NCI-H748 (cell line): Measurements from ENCODE around the gene DUSP18.
"Not testable (repeated sequence)": the region's sequence is repeated elsewhere in the genome, so short reads cannot be mapped to it uniquely, and the experiment has no call there.

Experiments used
- DNase-seq: peaks from one replicate; lab custom pipeline; 2025; ENCODE audit not compliant: unreplicated experiment; lab: John Stamatoyannopoulos, UW

The DUSP18 gene

DNA sequence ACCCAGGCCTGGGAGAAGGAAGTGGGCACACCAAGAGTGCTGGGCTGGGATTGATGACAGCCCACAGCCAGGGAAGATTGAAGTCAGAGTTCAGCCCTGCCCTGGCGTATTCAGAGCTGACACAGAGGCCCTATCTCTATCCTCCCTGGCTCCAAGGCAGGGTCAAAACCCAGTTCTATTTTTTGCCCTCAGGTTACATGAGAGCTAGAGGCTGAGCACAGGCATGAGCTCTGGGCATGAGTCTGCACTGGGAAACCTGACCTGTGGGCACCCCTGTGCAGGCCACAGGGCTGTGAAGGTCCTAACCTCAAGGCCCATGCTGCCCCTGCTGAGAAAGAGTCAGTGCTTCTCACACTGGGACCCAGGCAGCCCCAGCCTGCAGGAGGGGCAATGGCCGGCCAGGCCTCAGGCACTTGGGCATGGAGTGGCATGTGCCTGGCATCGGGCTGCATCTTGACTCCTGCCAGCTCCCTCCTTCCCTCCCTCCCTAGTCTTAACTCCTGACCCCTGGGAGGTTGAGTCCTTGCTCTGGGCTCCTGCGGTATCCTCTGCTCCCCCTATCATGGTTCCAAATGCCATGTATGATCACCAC, 26.7 kb downstream of the DUSP18 start:
- DNase-seq, result no peak

DNA sequence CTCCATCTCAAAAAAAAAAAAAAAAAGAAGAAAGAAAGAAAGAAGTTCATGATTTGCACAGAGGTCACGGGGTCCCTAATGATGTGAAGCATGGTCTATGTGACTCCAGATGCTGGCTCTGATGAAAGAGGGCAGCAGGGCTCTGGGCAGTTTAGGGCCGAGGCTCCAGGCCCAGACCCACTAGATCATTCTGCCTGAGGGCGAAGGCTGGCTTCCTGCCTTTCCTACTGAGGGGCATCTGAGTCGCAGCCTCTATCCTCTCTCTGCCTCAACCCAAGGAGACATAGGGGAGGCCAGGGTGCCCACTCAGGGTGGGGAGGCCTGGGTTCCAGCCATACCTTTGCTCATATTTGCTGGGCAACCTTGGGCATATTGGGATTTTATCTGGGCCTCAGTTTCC, 27.3 kb downstream of the DUSP18 start:
- DNase-seq, result no peak

DNA sequence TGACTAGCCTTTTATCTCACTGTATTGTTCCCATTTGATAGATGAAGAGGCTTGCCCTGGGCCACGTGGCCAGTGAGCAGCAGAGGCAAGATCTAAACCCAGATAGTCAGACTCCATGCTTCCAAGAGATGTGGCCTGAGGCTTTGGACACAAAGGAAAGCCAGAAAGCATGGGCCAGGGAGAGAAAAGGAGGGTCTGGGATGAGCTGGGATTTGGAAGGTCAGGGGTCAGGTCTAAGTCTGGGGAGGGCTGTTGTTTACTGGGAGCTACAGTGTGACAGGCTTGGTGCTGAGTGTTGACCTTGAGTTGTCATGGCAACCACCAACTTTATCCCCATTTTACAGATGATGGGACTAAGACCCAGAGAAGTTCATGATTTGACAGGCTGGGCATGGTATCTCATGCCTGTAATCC, 30.0 kb downstream of the DUSP18 start:
- no peak for DNase-seq

DNA sequence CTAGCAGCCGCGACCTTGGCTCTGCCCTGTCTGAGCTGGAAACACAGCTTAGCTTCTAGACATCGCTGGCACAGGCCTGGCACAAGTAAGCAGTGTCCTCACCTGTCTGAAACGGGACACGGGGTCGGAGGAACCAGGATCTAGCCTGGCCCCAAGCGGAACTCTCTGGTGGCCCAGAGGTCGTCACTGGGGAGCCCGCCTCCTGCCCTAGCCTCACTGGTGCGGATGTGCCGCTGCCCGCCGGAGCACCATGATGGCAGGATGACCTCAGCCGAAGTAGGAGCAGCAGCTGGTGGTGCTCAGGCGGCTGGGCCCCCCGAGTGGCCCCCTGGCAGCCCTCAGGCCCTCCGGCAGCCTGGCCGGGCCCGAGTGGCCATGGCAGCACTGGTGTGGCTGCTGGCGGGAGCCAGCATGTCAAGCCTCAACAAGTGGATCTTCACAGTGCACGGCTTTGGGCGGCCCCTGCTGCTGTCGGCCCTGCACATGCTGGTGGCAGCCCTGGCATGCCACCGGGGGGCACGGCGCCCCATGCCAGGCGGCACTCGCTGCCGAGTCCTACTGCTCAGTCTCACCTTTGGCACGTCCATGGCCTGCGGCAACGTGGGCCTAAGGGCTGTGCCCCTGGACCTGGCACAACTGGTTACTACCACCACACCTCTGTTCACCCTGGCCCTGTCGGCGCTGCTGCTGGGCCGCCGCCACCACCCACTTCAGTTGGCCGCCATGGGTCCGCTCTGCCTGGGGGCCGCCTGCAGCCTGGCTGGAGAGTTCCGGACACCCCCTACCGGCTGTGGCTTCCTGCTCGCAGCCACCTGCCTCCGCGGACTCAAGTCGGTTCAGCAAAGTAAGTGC, 31.2 kb downstream of the DUSP18 start:
- no peak for DNase-seq

DNA sequence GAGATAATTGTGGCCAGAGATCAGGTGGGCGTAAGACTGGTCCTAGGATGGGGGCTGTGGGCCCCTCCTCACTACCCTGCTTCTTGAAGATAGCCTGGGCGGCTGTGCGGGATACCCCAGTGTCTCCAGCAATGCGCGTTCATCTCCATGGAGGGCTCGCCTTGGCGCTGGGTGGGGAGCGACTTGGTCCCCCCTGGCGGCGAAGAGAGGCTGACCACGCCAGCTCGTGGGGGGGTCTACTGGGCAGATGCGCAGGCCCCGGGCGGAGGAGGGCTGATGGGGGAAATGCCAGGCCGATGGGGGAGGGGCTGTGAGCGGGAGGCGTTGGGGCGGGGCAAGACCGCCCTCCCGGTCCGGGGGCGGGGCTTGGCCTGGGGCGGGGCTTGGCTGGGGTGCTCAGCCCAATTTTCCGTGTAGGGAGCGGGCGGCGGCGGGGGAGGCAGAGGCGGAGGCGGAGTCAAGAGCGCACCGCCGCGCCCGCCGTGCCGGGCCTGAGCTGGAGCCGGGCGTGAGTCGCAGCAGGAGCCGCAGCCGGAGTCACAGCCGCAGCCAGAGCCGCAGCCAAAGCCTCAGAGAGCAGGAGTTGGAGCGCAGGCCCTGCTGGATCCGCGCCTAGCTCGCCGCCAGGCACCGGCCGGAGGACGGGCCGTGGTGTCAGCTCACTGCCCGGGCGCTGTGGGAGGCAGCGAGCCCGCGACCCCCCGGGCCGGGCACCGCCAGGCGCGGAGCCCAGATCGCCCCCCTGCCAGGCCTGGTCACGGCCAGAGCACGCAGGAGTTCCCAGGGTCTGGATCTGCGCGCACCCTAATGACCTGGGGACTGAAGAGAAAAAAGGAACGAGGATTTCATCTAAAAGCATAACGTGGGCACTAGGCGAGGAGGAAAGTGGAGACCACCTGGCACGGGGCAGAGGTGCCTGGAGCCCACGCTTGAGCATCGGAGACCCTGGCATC, 32.1 kb downstream of the DUSP18 start, which contains the start of gene SLC35E4:
TSS of gene SLC35E4 (plus strand) at position 509 of the 953 bp plus-strand sequence. CDS start 670 bp downstream, outside the sequence.
- peak; percentile 83 for DNase-seq

DNA sequence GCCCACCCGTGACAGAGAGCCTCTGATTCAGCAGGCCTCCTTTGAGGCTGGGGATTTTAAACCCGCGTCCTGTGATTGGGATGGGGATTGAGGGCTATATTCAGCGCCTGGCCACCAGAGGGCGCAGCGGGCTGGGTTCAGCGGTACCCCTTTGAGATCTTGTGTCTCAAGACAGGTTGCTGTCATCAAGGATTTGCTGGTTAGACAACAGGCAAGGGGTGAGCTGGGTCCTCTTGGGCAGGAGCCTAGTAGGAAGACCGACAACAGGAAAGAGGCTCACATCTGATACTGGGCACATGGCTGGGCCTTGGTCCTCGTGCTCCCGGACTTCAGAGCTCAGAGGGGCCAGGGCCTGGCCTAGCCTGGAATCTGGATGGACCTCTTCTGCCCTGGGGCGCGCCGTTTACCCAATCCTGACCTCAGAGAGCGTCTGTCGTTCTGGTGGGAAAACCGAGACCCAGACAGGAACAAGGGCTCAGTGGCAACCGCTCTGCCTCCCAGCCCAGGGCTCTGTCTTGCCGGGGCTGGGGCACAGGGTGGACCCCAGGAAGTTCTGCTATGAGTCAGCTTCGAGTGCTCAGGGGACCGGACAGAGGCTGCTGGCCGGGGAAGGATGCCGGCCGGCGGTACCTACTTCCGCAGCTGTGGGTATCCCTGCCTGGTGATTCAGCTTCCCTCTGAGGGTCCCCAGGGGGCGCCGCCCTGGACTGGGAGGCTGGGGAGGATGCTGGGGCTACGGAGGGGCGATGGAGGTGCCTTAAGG, 33.0 kb downstream of the DUSP18 start:
- DNase-seq, result peak; percentile 79

DNA sequence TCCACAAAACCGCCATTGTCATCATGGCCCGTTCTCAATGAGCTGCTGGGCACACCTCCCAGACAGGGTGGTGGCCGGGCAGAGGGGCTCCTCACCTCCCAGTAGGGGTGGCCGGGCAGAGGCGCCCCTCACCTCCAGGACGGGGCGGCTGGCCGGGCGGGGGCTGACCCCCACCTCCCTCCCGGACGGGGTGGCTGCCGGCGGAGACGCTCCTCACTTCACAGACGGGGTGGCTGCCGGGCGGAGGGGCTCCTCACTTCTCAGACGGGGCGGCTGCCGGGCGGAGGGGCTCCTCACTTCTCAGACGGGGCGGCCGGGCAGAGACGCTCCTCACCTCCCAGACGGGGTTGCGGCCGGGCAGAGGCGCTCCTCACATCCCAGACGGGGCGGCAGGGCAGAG, 36.2 kb downstream of the DUSP18 start:
- DNase-seq, result not testable (repeated sequence)

DNA sequence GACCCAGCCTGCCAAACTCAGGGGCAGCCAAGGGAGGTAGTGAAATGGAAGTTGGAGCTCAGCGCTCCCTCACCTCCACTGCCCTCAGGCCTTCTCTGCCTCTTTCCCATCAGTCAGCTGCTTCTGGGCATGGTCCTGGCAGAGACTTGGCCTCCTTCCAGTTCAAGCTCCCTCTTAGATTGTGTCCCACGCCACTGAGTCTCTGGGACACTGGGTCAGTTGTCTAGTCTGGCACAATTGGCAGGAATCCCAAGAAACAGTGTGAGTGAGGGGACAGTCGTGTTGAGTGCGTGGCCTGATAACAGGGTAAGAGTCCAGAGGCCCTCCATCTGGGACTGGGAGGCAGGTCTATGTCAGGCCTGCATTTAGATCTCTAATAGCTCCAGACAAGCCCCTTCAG, 39.2 kb downstream of the DUSP18 start:
- DNase-seq, result no peak

DNA sequence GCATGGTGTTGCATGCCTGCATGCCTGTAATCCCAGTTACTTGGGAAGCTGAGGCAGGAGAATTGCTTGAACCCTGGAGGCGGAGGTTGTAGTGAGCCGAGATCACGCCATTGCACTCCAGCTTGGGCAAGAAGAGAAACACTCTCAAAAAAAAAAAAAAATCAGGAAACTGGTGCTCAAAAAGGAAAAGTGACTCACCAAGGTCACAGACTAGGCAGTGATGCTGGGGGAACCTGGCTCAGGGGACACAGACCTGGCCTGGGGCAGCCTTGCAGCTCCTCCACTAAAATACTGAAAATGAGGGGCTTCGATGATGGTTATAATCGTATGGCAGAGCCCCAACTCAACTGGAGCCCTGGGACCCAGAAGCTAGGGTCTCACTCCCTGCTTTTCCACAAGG, 40.2 kb downstream of the DUSP18 start:
- no peak for DNase-seq

DNA sequence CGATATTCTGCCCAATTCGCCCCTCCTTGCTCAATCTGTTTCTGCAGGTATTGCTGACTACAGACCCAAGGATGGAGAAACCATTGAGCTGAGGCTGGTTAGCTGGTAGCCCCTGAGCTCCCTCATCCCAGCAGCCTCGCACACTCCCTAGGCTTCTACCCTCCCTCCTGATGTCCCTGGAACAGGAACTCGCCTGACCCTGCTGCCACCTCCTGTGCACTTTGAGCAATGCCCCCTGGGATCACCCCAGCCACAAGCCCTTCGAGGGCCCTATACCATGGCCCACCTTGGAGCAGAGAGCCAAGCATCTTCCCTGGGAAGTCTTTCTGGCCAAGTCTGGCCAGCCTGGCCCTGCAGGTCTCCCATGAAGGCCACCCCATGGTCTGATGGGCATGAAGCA, 41.3 kb downstream of the DUSP18 start:
- DNase-seq, result no peak

DNA sequence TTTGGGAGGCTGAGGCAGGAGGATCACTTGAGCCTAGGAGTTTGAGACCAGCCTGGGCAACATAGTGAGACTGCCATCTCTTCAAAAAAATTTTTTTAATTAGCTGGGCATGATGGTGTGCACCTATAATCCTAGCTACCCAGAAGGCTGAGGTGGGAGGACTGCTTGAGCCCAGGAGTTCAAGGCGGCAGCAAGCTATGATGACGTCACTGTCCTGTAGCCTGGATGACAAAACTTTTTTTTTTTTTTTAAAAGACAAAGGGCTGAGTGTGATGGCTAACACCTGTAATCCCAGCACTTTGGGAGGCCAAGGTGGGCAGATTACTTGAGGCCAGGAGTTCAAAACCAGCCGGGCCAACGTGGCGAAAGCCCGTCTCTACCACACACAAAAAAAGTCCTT, 47.8 kb downstream of the DUSP18 start:
- DNase-seq, result not testable (repeated sequence)

DNA sequence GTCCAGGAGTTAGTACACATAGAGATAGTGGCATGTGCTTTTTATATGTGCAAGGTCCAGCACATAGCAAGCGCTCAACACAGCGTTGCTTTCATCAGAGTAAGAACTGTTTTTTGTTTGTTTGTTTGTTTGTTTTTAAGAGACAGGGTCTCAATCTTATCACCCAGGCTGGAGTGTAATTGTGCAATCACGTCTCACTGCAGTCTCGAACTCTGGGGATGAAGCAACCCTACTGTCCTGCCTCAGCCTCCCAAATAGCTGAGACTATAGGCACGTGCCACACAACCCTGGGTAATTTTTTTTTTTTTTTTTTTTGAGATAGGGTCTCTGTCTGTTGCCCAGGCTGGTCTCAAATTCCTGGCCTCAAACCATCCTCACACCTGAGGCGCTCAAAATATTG, 49.9 kb downstream of the DUSP18 start:
- DNase-seq, result no peak

DNA sequence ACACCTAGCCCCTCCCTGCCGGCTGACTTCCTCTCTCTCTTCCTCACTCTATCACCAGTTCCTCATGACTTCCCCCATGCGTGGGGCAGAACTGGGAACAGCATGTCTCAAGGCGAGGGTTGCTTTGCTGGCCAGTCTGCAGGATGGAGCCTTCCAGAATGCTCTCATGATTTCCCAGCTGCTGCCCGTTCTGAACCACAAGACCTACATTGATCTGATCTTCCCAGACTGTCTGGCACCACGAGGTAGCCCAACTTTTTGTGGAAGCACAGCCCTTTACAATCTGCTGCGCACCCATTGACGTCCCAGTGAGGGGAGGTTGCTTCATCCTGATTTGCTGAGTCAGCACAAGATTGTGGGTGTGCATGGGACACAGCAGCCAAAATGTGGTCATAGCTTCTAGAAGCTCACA, 52.1 kb downstream of the DUSP18 start:
- DNase-seq, result no peak

DNA sequence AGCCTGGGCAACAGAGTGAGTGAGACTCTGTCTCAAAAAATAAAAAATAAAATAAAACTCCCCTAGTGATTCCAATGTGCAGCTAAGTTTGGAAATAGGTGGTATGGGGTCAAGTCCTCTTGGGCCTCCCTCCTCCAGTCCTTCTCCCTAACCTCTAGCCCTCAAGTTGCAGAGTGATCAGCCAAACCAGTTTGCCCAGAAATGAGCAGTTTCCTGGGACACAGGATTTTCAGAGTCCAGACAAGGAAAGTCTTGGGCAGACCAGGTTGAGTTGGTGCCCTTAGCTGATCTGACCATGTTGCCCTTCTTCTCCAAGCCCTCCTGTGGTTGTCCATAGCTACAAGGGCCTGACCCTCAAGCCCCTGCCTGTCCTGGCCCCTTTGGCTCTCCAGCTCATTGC, 52.8 kb downstream of the DUSP18 start:
- no peak for DNase-seq

DNA sequence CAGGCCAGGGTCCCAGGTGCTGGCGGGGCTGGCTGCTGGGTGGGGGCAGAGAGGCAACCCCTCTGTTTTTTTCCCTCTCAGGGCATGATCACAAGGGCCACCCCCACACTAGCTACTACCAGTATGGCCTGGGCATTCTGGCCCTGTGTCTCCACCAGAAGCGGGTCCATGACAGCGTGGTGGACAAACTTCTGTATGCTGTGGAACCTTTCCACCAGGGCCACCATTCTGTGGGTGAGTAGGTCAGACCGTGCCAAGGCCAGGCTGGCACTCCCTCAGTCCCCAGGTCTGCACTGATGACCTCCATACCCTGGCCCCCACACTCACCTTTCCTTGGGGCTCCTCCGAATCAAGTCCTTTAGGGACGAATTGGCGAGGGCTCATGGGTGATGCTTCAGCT, 53.4 kb downstream of the DUSP18 start:
- no peak for DNase-seq

DNA sequence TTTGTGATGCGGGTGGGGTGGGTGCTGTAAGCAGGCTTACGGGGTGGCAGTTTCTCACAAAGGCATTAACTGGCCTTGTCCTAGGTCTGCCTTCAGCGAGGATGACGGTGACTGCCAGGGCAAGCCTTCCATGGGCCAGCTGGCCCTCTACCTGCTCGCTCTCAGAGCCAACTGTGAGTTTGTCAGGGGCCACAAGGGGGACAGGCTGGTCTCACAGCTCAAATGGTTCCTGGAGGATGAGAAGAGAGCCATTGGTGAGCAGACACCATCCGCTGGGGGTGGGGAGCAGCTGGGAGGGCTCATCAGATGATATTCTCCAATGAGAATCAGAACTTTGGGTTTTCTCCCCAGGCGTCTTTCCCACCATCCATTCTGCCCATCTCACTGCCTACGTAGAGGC, 54.9 kb downstream of the DUSP18 start:
- DNase-seq, result no peak
